GM18520 (cell line): ENCODE data around the gene BMS1.
"Not testable (repeated sequence)": the region's sequence is repeated elsewhere in the genome, so short reads cannot be mapped to it uniquely, and the experiment has no call there.

Source experiments
- ATAC-seq: cut with Tn5 transposase; IDR thresholded peaks from one replicate; pipeline ENCODE4 v1.9.1; 2021; ENCODE audit not compliant: unreplicated experiment

Gene BMS1

GRCh38 chr10:42782446-42783180 is at the start of gene BMS1:
Gene BMS1, plus strand, starts transcription at chr10:42782795. Its CDS starts 1,600 bp downstream, at chr10:42784395.
- peak; percentile 91 for ATAC-seq

GRCh38 chr10:42734536-42734935 is 48.1 kb upstream of the BMS1 start:
- no peak for ATAC-seq

GRCh38 chr10:42738679-42739078 is 43.9 kb upstream of the BMS1 start:
- ATAC-seq: no peak

- ATAC-seq: not testable (repeated sequence)
These were observed 41.1 kb upstream of the BMS1 start for GRCh38 chr10:42741536-42741935.

GRCh38 chr10:42743697-42744096 is 38.9 kb upstream of the BMS1 start:
- no peak for ATAC-seq

GRCh38 chr10:42744134-42744701 is 38.4 kb upstream of the BMS1 start:
- ATAC-seq: no peak

GRCh38 chr10:42753126-42753506 is 29.5 kb upstream of the BMS1 start:
- ATAC-seq: no peak

GRCh38 chr10:42753507-42754154 is 29.0 kb upstream of the BMS1 start:
- ATAC-seq: no peak

GRCh38 chr10:42754155-42755027 is 28.2 kb upstream of the BMS1 start:
- no peak for ATAC-seq

GRCh38 chr10:42755028-42755451 is 27.6 kb upstream of the BMS1 start:
- ATAC-seq: no peak

GRCh38 chr10:42755556-42756093 is 27.0 kb upstream of the BMS1 start:
- ATAC-seq: no peak

- ATAC-seq: no peak
These were observed 14.7 kb upstream of the BMS1 start for GRCh38 chr10:42767906-42768305.

- no peak for ATAC-seq
These were observed 13.9 kb upstream of the BMS1 start for GRCh38 chr10:42768581-42769152.

- no peak for ATAC-seq
These were observed 13.4 kb upstream of the BMS1 start for GRCh38 chr10:42769173-42769572.

- no peak for ATAC-seq
These were observed 12.9 kb upstream of the BMS1 start for GRCh38 chr10:42769673-42770072.

- no peak for ATAC-seq
These were observed 5.9 kb upstream of the BMS1 start for GRCh38 chr10:42776681-42777080.

GRCh38 chr10:42780456-42780855 is 2.1 kb upstream of the BMS1 start:
- no peak for ATAC-seq

GRCh38 chr10:42781893-42782445 is 626 bp upstream of the BMS1 start:
- no peak for ATAC-seq

GRCh38 chr10:42783181-42783549 is 570 bp downstream of the BMS1 start:
- no peak for ATAC-seq

GRCh38 chr10:42785759-42786158 is 3.2 kb downstream of the BMS1 start:
- ATAC-seq: no peak
